NCI-H446 treated with DMSO at 0.1 percent for 48 hours (cell line): ENCODE results near the gene HPCAL4.

Experiments
- DNase-seq: peaks from one replicate; lab custom pipeline; 2025; lab: John Stamatoyannopoulos, UW

The HPCAL4 gene

GRCh38 chr1:39701049-39701439 lies 9.8 kb upstream of the HPCAL4 start:
- DNase-seq = no peak

- no peak for DNase-seq
These were observed 9.1 kb upstream of the HPCAL4 start for GRCh38 chr1:39700348-39700747.

- no peak for DNase-seq
These were observed 8.2 kb upstream of the HPCAL4 start for GRCh38 chr1:39699419-39699818.

- no peak for DNase-seq
These were observed 7.3 kb upstream of the HPCAL4 start for GRCh38 chr1:39698568-39698967.

- DNase-seq = no peak
These were observed 5.2 kb upstream of the HPCAL4 start for GRCh38 chr1:39696448-39696847.

GRCh38 chr1:39695016-39695415 lies 3.8 kb upstream of the HPCAL4 start:
- no peak for DNase-seq

GRCh38 chr1:39694026-39694425 lies 2.8 kb upstream of the HPCAL4 start:
- no peak for DNase-seq

GRCh38 chr1:39692152-39693074 lies 1.2 kb upstream of the HPCAL4 start:
- no peak for DNase-seq

- DNase-seq = no peak
These were observed 345 bp downstream of the HPCAL4 start for GRCh38 chr1:39690794-39691382.

- no peak for DNase-seq
These were observed 1.0 kb downstream of the HPCAL4 start for GRCh38 chr1:39690225-39690624.

- no peak for DNase-seq
These were observed 1.6 kb downstream of the HPCAL4 start for GRCh38 chr1:39689635-39690034.

GRCh38 chr1:39689214-39689613 lies 2.0 kb downstream of the HPCAL4 start:
- DNase-seq = no peak

- DNase-seq = no peak
These were observed 2.5 kb downstream of the HPCAL4 start for GRCh38 chr1:39688706-39689105.

GRCh38 chr1:39687243-39687642 lies 4.0 kb downstream of the HPCAL4 start:
- DNase-seq = no peak

- peak; percentile 71 for DNase-seq
These were observed 6.2 kb downstream of the HPCAL4 start for GRCh38 chr1:39685071-39685470.

GRCh38 chr1:39684313-39684664 lies 6.9 kb downstream of the HPCAL4 start:
- no peak for DNase-seq

- DNase-seq = no peak
These were observed 7.5 kb downstream of the HPCAL4 start for GRCh38 chr1:39683591-39684312.

GRCh38 chr1:39681999-39682398 lies 9.2 kb downstream of the HPCAL4 start:
- DNase-seq = no peak

GRCh38 chr1:39681294-39681693 lies 9.9 kb downstream of the HPCAL4 start:
- DNase-seq = no peak

GRCh38 chr1:39680751-39681150 lies 10.5 kb downstream of the HPCAL4 start:
- no peak for DNase-seq

- no peak for DNase-seq
These were observed 11.4 kb downstream of the HPCAL4 start for GRCh38 chr1:39679821-39680220.

GRCh38 chr1:39678889-39679288 lies 12.3 kb downstream of the HPCAL4 start:
- DNase-seq = no peak

GRCh38 chr1:39677645-39678044 lies 13.6 kb downstream of the HPCAL4 start:
- DNase-seq = no peak
